Left ventricle myocardium superior (tissue), 1 donor: ENCODE results near the gene AKAP17A. TPM values are rescaled to one million over a fixed set of nuclear protein-coding genes. Genes with fewer than 3 reads are reported as not detected.
A peak's percentile ranks its signal among the peaks of the same experiment; 100 is the strongest.
"Not testable (repeated sequence)": the region's sequence is repeated elsewhere in the genome, so short reads cannot be mapped to it uniquely, and the experiment has no call there.

Source experiments
- ATAC-seq: fragments of 200-7000 bp; cut with Tn5 transposase; one replicate; pipeline ENCODE4 v1.9.1; 2020; ENCODE audit warnings: mild to moderate bottlenecking, moderate library complexity
- DNase-seq: peaks from one replicate; pipeline ENCODE4 v3.0.0-alpha.2; 2020
- intact Hi-C: fragments of 100-400 bp; cut with micrococcal nuclease; formaldehyde crosslinking; loops from one replicate; pipeline ENCODE4 v1.11.0; 2022
- long read RNA-seq: library from polyadenylated mRNA; unstranded; transcript quantifications from one replicate; pipeline ENCODE4 v2.0.0, GENCODE V29; 2021
- total RNA-seq: library from RNA; stranded (reverse); fragmentation: NEBNext Ultra II Directional; extraction: Animal tissue kit (Norgen Biotek cat#: 25700); gene quantifications from one replicate; pipeline ENCODE4 v1.2.1, GENCODE V29; 2021
- donor health status: DM: no; HTN: yes; CAD: no; lungs with severe emphysema.

The AKAP17A gene
- 16.8 TPM for total RNA-seq
- long read RNA-seq, transcript AKAP17A-202 (4 exons, 2,187 nt), result minor isoform, 7 of 87 reads
- long read RNA-seq, transcript AKAP17A-201 (5 exons, 3,204 nt), result major isoform, 61 of 87 reads
- long read RNA-seq, partial matches to known transcripts, result 7 of 87 reads
- long read RNA-seq, other reads (novel, unspliced or antisense), result 11 of 87 reads

- intact Hi-C loops, result no loop called here
- DNase-seq (peak; percentile 96), ATAC-seq (peak; percentile 99)
Measured at GRCh38 chrX:1591102-1591862, at the start of gene AKAP17A. AKAP17A (plus strand) TSS chrX:1591604; CDS start chrX:1593463, 1,859 bp downstream.

GRCh38 chrX:1542994-1543725, 48.2 kb upstream of the AKAP17A start:
- DNase-seq, result no peak
- no peak for ATAC-seq
- intact Hi-C loops, result no loop called here

- intact Hi-C loops, result no loop called here
- ATAC-seq, result no peak
Measured at GRCh38 chrX:1545776-1546408, 45.5 kb upstream of the AKAP17A start.

GRCh38 chrX:1546691-1547251, 44.6 kb upstream of the AKAP17A start:
- ATAC-seq, result peak; percentile 45
- DNase-seq, result no peak
- intact Hi-C loops, result no loop called here

More at GRCh38 chrX:1545776-1546408, 45.5 kb upstream of the AKAP17A start:
- no peak for DNase-seq

GRCh38 chrX:1551959-1552546, 39.4 kb upstream of the AKAP17A start:
- intact Hi-C loops, result no loop called here
- ATAC-seq, result no peak
- no peak for DNase-seq

GRCh38 chrX:1554469-1555210, 36.8 kb upstream of the AKAP17A start:
- ATAC-seq (no peak), DNase-seq (no peak)
- intact Hi-C loops, result no loop called here

- ATAC-seq, result no peak
- DNase-seq, result no peak
- intact Hi-C loops, result no loop called here
Measured at GRCh38 chrX:1555370-1555769, 36.0 kb upstream of the AKAP17A start.

- intact Hi-C loops, ATAC-seq, DNase-seq: not testable (repeated sequence)
Measured at GRCh38 chrX:1557442-1557841, 34.0 kb upstream of the AKAP17A start.

- DNase-seq, result no peak
- no peak for ATAC-seq
- intact Hi-C loops, result no loop called here
Measured at GRCh38 chrX:1558761-1559468, 32.5 kb upstream of the AKAP17A start.

- ATAC-seq (no peak), DNase-seq (no peak)
- intact Hi-C loops, result no loop called here
Measured at GRCh38 chrX:1561164-1561563, 30.2 kb upstream of the AKAP17A start.

GRCh38 chrX:1564077-1564476, 27.3 kb upstream of the AKAP17A start:
- ATAC-seq, DNase-seq, intact Hi-C loops: not testable (repeated sequence)

GRCh38 chrX:1564750-1565683, 26.4 kb upstream of the AKAP17A start:
- ATAC-seq, result no peak
- DNase-seq, result no peak
- intact Hi-C loops, result no loop called here

- intact Hi-C loops, DNase-seq: not testable (repeated sequence)
Measured at GRCh38 chrX:1574181-1574580, 17.2 kb upstream of the AKAP17A start.

GRCh38 chrX:1576201-1576992, 15.0 kb upstream of the AKAP17A start:
- intact Hi-C loops, result no loop called here
- DNase-seq, result no peak
- no peak for ATAC-seq

More at GRCh38 chrX:1574181-1574580, 17.2 kb upstream of the AKAP17A start:
- ATAC-seq, result not testable (repeated sequence)

GRCh38 chrX:1577845-1578244, 13.6 kb upstream of the AKAP17A start:
- intact Hi-C loops, result no loop called here
- ATAC-seq (no peak), DNase-seq (no peak)
